Fibroblast of gingiva (primary cell): ENCODE data around the gene GLIS1.

Source experiments
- DNase-seq: peaks from one replicate; pipeline ENCODE4 v3.0.0-alpha.2; 2011; ENCODE audit warnings: low read depth

The GLIS1 gene

DNA sequence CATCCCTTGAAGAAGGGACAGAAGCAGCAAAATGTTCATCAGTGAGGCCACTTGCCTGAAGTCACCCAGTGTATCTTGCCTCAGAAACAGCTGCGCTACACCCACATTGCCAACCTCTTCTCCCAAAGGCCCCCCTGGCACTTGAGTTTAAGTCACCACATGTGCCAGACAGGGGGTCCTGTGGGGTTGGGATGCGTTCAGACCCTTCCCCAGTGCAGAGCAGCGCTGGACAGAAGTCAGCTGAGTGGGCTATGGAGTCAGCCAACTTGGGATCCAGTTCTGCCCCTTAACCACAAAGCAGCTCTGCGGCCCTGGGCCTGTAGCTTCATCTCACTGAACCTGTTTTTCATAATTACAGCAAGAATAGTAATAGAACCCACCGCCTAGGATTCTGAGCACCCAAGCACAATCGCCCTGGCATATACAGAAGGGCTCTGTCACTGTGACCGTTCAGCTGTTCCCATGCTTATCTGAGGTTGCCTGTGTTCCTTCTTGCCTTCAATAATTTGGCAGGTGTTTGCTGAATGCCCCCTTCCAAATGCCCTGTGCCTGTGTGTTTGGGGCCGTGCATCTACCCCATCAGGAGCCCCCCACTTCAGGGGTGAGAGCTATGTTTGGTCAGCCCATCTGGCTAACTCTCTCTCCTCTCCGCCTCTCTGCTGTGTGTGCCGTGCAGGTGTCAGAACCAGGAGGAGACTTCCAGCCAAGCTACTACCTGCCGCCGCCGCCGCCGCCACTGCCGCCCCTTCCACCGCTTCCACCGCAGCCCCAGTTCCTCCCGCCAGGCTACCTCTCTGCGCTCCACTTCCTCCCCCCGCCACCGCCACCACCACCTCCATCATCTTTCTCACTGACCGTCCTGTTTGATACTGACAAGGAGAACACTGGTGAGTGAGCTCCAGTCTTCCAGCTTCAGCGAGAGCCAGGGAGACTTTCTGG lies 274.7 kb downstream of the GLIS1 start:
- no peak for DNase-seq

DNA sequence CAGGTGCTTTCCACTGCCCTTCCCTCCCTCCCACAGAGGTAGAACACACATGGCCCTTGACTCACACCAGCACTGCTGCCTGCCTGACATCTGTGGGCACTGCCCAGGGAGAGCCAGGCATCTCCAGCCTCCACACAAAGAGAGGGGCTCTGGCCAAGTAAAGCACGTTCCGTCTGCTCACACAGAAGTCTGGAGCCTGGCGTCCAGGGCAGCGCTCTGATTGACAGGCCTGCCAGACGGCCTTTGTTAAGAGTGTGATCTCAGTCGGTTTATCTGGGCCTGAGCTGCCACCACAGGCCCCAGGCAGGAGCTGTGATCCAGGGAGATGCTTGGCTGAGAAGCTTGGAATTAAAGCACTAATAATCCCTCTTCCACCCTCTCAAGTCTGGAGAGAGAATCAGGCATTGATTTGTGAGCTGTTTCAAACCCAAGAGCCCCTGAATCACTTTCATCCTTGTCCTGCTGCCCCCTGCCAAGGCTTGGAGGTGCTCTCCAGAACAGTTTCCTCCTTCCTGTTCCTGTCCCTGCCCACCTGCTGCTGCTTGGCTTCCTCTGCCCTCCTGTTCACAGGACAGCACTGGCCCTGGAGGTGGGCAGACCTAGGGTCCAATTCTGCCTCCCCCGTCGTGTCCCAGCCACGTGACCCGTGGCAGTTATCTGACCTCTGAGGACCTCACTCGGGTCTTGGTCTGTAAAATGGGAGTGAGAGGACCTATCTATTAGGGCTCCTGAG lies 276.0 kb downstream of the GLIS1 start:
- DNase-seq: no peak

DNA sequence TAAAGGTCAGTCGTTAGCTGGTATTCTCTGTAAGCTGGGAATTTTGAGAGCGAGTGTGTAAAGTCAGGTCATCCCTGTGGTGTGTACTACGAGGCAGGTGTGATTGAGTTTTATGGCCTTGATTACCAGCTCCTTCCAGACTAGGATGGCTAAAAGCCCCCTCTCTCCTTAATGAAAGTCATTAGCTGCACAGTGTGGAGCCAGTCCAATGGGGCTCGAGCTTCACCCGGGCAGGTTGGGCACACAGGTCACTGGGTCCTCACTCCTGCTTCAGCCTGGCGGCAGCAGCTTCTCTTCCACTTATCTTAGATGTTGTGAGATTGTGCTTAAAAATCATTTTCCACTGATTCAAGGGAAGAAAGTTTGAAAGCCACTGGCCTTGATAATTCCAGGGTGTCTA lies 276.8 kb downstream of the GLIS1 start:
- DNase-seq: no peak

GRCh38 chr1:53461323-53462044 lies 277.5 kb downstream of the GLIS1 start:
- DNase-seq: no peak

GRCh38 chr1:53460666-53461322 lies 278.2 kb downstream of the GLIS1 start:
- no peak for DNase-seq

- no peak for DNase-seq
These were observed 278.7 kb downstream of the GLIS1 start for GRCh38 chr1:53460211-53460634.

GRCh38 chr1:53459321-53460175 lies 279.4 kb downstream of the GLIS1 start, which contains the start of gene DMRTB1:
TSS of gene DMRTB1 (plus strand) at chr1:53459399. CDS start at chr1:53459454, 55 bp downstream.
- DNase-seq: no peak

DNA sequence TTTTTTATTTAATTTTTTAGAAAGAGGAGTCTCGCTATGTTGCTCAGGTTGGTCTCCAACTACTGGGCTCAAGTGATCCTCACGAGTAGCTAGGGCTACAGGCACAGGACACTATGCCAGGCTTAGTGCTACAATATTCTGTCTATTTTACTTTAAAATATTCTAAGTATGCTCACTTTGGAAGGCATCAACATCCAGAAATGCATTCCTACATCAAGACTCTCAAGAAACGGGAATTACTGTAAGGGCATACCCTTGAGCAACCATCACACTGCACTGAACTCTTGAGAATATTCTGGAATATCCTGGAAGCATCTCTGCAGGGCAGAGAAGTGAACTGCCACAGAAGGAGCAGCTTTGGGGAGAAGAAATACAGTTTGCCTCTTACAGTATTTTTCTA lies 280.3 kb downstream of the GLIS1 start:
- DNase-seq: no peak
